HL-60/S4 (cell line): Measurements from ENCODE around the gene NSD2.
"Not testable (repeated sequence)": the region's sequence is repeated elsewhere in the genome, so short reads cannot be mapped to it uniquely, and the experiment has no call there.

Experiments
- in situ Hi-C: fragments of 300-500 bp; cut with MboI; formaldehyde crosslinking; loops from 2 replicates; pipeline ENCODE4 v1.14.3; 2022; ENCODE audit warnings: low sequenced_read_pairs

Gene NSD2

GRCh38 chr4:1870578-1871443, at the start of gene NSD2:
TSS of gene NSD2 (plus strand) at chr4:1871393. CDS start at chr4:1900655, 29,262 bp downstream.
- in situ Hi-C loops, result no loop called here

- in situ Hi-C loops, result no loop called here
Measured at GRCh38 chr4:1821679-1822567, 49.3 kb upstream of the NSD2 start.

GRCh38 chr4:1822568-1823544, 48.3 kb upstream of the NSD2 start:
- in situ Hi-C loops, result no loop called here

- in situ Hi-C loops, result no loop called here
Measured at GRCh38 chr4:1823545-1823932, 47.7 kb upstream of the NSD2 start.

GRCh38 chr4:1824746-1825145, 46.4 kb upstream of the NSD2 start:
- in situ Hi-C loops, result no loop called here

- in situ Hi-C loops, result no loop called here
Measured at GRCh38 chr4:1825326-1825725, 45.9 kb upstream of the NSD2 start.

- in situ Hi-C loops, result no loop called here
Measured at GRCh38 chr4:1826531-1827350, 44.5 kb upstream of the NSD2 start.

- in situ Hi-C loops, result no loop called here
Measured at GRCh38 chr4:1830234-1830633, 41.0 kb upstream of the NSD2 start.

GRCh38 chr4:1830642-1831228, 40.5 kb upstream of the NSD2 start:
- in situ Hi-C loops, result no loop called here

- in situ Hi-C loops, result no loop called here
Measured at GRCh38 chr4:1831331-1831730, 39.9 kb upstream of the NSD2 start.

GRCh38 chr4:1832690-1833089, 38.5 kb upstream of the NSD2 start:
- in situ Hi-C loops, result no loop called here

GRCh38 chr4:1833307-1834046, 37.7 kb upstream of the NSD2 start:
- in situ Hi-C loops, result no loop called here

- in situ Hi-C loops, result no loop called here
Measured at GRCh38 chr4:1834047-1834775, 37.0 kb upstream of the NSD2 start.

GRCh38 chr4:1835836-1836235, 35.4 kb upstream of the NSD2 start:
- in situ Hi-C loops, result not testable (repeated sequence)

GRCh38 chr4:1836650-1837049, 34.5 kb upstream of the NSD2 start:
- in situ Hi-C loops, result no loop called here

GRCh38 chr4:1837069-1837468, 34.1 kb upstream of the NSD2 start:
- in situ Hi-C loops, result no loop called here

GRCh38 chr4:1839282-1839681, 31.9 kb upstream of the NSD2 start:
- in situ Hi-C loops, result no loop called here
